Measurements from ENCODE around the gene SUMF2.

DNA sequence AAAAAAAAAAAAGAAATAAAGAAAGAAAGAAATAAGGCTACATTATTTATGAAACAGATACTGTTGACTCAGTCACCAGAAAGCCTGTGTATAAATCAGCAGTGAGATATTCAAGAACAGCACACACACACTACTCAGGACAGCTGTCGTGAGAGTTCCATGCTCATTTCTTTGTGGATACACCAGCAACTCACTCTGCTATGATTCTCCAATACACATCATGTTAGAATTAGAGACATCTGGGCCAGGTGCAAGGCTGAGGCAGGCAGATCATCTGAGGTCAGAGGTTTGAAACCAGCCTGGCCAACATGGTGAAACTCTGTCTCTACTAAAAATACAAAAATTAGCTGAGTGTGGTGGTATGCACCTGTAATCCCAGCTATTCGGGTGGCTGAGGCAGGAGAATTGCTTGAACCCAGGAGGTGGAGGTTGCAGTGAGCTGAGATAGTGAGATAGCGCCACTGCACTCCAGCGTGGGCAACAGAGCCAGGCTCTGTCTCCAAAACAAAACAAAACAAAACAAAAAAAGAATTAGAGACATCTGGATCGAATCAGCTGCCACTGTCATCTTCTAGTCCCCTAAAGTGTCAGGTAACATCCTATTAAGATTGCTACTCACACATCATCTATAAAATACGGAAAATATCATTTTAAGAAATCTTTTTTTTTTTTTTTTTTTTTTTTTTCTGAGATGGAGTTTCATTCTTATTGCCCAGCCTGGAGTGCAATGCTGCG, 63.3 kb downstream of the SUMF2 start:
- TF ChIP-seq CREM (CRISPR knock-in tag; IDR thresholded peaks at IDR 0.05): no peak
- TF ChIP-seq, protein P1, sequence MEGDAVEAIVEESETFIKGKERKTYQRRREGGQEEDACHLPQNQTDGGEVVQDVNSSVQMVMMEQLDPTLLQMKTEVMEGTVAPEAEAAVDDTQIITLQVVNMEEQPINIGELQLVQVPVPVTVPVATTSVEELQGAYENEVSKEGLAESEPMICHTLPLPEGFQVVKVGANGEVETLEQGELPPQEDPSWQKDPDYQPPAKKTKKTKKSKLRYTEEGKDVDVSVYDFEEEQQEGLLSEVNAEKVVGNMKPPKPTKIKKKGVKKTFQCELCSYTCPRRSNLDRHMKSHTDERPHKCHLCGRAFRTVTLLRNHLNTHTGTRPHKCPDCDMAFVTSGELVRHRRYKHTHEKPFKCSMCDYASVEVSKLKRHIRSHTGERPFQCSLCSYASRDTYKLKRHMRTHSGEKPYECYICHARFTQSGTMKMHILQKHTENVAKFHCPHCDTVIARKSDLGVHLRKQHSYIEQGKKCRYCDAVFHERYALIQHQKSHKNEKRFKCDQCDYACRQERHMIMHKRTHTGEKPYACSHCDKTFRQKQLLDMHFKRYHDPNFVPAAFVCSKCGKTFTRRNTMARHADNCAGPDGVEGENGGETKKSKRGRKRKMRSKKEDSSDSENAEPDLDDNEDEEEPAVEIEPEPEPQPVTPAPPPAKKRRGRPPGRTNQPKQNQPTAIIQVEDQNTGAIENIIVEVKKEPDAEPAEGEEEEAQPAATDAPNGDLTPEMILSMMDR (IDR thresholded peaks at IDR 0.05): no peak
- no peak for TF ChIP-seq MXD4 (CRISPR knock-in tag; IDR thresholded peaks at IDR 0.05; ENCODE audit: borderline replicate concordance)
- no peak for TF ChIP-seq SP1 (CRISPR knock-in tag; conservative IDR thresholded peaks at IDR 0.05)
- TF ChIP-seq HMGXB4 (CRISPR knock-in tag; IDR thresholded peaks at IDR 0.05): no peak
- no peak for TF ChIP-seq PREB (CRISPR knock-in tag; IDR thresholded peaks at IDR 0.05; ENCODE audit: borderline replicate concordance)
- TF ChIP-seq, protein P2, sequence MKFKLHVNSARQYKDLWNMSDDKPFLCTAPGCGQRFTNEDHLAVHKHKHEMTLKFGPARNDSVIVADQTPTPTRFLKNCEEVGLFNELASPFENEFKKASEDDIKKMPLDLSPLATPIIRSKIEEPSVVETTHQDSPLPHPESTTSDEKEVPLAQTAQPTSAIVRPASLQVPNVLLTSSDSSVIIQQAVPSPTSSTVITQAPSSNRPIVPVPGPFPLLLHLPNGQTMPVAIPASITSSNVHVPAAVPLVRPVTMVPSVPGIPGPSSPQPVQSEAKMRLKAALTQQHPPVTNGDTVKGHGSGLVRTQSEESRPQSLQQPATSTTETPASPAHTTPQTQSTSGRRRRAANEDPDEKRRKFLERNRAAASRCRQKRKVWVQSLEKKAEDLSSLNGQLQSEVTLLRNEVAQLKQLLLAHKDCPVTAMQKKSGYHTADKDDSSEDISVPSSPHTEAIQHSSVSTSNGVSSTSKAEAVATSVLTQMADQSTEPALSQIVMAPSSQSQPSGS (CRISPR knock-in tag; IDR thresholded peaks at IDR 0.05; ENCODE audit: borderline replicate concordance, low read depth): no peak
- TF ChIP-seq RORB (CRISPR knock-in tag; IDR thresholded peaks at IDR 0.05): no peak
- TF ChIP-seq CBFB (CRISPR knock-in tag; IDR thresholded peaks at IDR 0.05; ENCODE audit: low read depth): no peak
